HG03520 (cell line): Measurements from ENCODE around the gene CEP41.
"Not testable (repeated sequence)": the region's sequence is repeated elsewhere in the genome, so short reads cannot be mapped to it uniquely, and the experiment has no call there.

Source experiments
- ATAC-seq: cut with Tn5 transposase; IDR thresholded peaks from one replicate; pipeline ENCODE4 v1.9.1; 2021; ENCODE audit warnings: mild to moderate bottlenecking, moderate library complexity; ENCODE audit not compliant: unreplicated experiment

Gene CEP41

GRCh38 chr7:130461272-130461671 is 20.5 kb upstream of the CEP41 start:
- no peak for ATAC-seq

DNA sequence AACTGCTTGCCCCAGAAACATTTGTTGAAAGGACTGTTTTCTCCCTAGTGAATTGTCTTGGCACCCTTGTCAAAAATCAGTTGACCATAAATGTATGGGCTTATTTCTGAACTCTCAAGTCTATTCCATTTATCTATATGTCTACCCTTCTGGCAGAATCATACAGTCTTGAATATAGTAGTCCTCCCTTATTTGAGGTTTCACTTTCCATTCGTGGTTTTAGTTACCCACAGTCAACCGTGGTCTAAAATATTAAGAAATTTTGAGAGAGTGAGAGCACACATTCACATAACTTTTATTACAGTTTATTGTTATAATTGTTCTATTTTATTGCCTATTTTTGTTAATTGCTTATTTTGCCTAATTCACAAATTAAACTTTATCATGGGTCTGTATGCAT is 17.4 kb upstream of the CEP41 start:
- ATAC-seq: no peak

DNA sequence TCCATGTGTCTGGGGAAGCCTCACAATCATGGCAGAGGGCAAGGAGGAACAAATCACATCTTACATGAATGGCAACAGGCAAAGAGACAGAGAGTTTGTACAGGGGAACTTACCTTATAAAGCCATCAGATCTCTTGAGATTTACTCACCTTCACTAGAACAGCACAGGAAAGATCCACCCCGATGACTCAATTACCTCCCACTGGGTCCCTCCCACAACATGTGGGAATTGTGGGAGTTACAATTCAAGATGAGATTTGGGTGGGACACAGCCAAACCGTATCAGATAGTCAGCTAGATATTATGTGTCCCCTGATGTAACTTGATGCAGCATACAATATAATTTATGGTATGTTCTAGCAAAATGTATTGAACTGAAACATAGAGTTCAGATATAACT is 14.1 kb upstream of the CEP41 start:
- no peak for ATAC-seq

DNA sequence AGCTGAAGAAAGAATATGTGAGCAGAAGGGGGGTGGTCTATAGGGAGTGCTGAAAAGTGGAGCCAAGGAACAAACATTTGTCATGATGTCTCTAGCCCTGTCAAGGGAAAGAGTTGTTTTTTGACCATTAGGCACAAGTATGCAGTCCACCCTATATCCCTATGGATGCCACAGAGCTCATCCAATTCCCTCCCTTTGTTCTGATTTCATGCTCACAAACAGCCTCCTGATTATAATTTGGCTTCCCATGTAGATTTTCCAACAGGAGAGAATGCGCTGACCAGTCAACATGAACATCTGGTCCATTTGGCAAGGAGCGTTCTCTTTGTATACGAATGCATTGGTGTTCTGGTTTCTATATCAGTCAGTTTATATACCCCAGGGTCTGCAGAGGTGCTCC is 12.1 kb upstream of the CEP41 start:
- no peak for ATAC-seq

DNA sequence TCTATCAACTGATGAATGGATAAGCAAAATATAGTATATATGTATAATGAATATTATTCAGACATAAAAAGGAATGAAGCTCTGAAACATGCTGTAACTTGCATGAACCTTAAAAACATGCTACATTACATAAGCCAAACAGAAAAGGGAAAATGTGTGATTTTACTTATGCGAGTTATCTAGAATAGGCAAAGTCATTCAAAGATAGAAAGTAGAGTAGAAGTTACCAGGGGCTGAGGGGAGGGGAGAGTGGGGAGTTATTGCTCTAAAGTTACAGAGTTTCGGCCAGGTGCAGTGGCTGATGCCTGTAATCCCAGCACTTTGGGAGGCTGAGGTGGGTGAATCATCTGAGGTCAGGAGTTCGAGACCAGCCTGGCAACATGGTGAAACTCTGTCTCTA is 10.5 kb upstream of the CEP41 start:
- not testable (repeated sequence) for ATAC-seq

- ATAC-seq: no peak
Observed at GRCh38 chr7:130446259-130446658, 5.4 kb upstream of the CEP41 start.

DNA sequence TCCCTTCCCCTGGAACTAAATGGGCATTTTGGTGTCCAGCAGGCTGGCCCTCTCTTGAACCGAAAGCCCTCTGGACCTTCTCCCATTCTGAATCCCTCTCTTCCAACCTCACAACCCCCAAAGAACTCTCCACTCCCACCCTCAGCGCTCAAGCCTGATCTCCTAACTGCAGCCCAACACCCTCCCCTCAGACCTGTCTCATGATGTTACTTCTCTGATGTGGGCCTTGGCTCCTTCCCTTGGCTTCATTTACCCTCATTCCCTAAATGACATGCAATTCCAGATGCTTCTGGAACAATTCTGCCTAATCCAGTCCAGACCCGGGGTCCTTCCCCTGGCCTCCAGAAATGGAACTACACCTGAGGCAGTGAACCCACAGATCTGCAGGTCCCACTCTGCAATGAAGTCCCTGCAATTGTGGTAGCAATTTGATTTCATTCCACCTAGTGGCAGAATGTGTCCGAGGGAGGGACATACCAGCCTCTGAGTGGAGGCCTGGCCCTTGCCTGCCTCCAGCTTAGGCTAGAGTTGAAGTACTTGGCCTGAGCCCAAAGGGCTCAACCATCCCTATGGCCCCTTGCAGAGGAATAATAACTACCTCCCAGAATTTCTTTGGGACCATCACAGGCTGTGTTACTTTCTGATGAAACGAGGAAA is 4.1 kb upstream of the CEP41 start:
- no peak for ATAC-seq

GRCh38 chr7:130444234-130444633 is 3.4 kb upstream of the CEP41 start:
- no peak for ATAC-seq

DNA sequence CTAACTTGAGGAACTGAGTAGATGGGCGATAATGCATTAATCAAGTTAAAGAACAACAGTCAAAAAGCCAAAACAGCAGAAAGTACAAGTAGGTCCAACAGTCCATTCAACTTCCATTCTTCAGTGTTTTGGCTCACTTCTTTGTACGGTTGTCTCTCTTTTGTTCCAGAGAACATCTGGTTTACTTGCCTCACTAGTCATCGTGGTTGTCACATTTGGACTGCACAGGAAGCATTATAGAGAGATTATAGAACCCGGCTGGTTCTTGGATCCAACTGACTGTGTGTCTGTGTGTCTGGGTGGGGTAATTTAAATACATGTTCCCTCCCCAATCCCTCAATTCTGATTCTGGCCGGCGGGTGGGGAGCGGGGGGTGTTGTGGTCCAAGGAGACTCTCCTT is 1.8 kb upstream of the CEP41 start:
- no peak for ATAC-seq

- ATAC-seq: no peak
Observed at GRCh38 chr7:130441408-130441869, 623 bp upstream of the CEP41 start.

GRCh38 chr7:130436253-130436652 is 4.6 kb downstream of the CEP41 start:
- no peak for ATAC-seq

DNA sequence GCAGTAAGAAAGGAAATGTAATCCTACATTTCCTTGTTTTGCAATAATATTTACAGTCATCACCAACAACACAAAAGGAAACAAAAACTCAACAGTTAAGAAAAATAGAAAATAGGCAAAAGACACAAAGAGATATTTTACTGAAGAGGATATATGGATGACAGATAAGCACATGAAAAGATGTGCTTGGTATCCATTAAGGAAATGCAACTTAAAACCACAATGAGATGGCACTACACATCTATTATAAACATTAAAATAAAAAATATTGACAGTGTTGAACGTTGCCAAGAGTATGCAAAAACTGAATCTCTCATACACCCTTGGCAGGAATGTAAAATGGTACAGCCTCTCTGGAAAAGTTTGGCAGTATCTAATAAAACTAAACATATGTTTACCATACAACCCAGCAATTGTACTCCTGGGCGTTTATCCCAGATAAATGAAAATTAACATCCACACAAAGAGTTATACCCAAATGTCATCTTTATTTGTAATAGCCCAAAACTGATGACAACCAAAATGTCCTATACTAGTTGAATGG is 5.4 kb downstream of the CEP41 start:
- ATAC-seq: no peak

- ATAC-seq: no peak
Observed at GRCh38 chr7:130433301-130433700, 7.5 kb downstream of the CEP41 start.

- ATAC-seq: no peak
Observed at GRCh38 chr7:130432886-130433285, 7.9 kb downstream of the CEP41 start.

DNA sequence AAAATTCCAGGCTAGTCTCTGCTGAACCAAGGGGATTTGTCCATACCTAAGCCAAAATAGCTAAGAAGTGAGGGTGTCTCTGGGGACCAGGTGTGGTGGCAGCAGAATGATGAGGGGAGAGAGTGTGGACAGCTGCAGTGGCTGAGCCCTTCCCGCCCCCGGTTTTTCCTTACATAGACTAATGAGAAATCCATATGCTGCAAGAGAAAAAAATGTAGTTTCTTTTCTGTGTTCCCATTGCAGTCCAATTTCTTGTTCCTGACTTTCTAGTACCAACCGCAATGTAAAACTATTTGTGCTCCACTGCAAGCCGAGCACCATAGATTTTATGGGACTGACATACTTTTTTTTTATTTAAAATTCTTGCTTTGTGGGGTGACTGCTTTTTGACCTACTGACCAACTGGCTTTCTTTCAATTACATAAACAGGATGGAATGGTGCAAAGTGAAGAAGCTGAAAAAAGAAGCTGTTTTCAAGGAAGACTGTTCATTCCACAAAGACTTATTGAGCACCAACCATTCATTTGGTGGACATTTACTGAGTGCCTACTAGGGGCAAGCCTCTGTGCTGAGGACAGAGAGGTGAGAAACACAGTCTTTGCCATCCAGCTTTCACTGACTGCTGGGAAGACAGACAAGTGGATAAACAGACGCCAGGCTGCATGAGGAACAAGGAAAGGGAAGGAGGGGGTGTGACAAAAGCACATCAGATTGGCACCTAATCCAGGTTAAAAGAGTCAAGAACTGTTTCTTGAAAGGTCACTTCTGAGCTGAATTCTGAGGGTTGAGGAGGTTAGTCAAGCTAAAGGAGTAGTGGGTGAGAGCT is 9.8 kb downstream of the CEP41 start:
- ATAC-seq: no peak

- no peak for ATAC-seq
Observed at GRCh38 chr7:130430115-130430514, 10.7 kb downstream of the CEP41 start.

DNA sequence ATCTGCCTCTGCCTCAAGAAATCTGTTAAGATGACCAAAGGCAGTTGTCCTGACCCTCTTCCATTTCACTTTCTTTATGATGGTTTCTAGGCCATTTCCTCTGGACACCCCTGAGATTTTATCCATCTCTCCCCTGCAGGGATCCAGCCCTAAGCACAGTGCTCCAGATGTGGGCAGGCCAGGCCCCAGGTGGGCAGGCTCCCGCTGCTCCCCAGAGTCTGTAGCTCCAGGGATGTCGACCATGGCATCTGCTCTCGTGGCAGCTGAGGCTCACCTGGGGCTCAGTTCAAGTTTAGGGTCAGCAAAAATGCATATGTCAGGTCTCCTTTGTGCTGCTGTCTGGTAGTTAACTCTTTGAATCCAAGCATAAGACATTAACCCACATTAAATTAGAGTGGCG is 11.8 kb downstream of the CEP41 start:
- ATAC-seq: no peak

- no peak for ATAC-seq
Observed at GRCh38 chr7:130426564-130426963, 14.3 kb downstream of the CEP41 start.

GRCh38 chr7:130425796-130426195 is 15.0 kb downstream of the CEP41 start:
- no peak for ATAC-seq

DNA sequence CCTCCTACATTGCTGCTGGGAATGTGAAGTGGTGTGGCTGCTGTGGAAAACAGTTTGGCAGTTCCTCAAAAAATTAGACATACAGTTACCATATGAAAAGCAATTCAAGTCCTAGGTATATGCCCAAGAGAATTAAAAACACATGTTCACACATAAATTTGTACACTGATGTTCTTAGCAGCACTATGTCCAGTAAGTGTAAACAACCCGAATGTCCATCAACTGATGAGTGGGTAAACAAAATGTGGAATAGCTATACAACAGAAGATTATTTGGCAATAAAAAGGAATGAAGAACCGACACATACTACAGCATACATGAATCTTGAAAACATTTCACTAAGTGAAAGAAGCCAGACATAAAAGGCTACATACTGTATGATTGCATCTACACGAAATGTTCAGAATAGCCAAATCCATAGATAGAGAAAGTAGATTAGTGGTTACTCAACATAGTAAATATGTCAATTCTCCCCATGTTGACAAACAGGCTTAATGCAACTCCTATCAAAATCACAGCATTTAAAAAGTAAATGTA is 17.2 kb downstream of the CEP41 start:
- no peak for ATAC-seq

DNA sequence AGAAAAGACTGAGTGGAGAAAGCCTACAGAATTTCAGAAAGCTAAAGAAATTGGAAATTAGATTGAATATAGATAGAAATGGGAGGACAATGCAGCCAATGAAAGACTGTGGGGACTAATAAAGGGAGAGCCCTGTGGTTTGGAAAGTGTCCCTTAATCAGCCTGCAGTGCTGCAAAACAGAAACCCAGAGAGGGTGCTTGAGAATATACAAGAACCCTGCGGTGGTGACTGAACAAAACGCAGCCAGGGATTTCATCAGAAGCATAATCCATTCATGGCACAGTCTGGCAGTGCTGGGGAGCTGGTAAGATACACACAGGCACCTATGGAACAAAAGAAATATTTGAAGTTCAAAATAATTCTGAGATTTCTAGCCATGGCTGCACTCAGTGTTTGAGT is 19.1 kb downstream of the CEP41 start:
- no peak for ATAC-seq
